KMS-11 (cell line): ENCODE data around the gene OTOP1.
"Not testable (repeated sequence)": the region's sequence is repeated elsewhere in the genome, so short reads cannot be mapped to it uniquely, and the experiment has no call there.

ENCODE experiments used
- H2AFZ ChIP-seq: fragments of 200-600 bp; sonication (generic); 2 replicates; pipeline ENCODE4 v1.6.1; 2016; ENCODE audit warnings: antibody characterized with exemption, mixed run types, low read depth
- H3K27ac ChIP-seq: fragments of 200-600 bp; sonication (generic); 2 replicates; pipeline ENCODE4 v1.6.1; 2016; ENCODE audit warnings: mild to moderate bottlenecking, mixed run types
- H3K27me3 ChIP-seq: fragments of 200-600 bp; sonication (generic); 2 replicates; pipeline ENCODE4 v1.6.1; 2017; ENCODE audit warnings: mild to moderate bottlenecking, low read depth, mixed run types, moderate library complexity; ENCODE audit not compliant: insufficient read depth
- H3K36me3 ChIP-seq: fragments of 200-600 bp; sonication (generic); 2 replicates; pipeline ENCODE4 v1.6.1; 2017; ENCODE audit warnings: mild to moderate bottlenecking, mixed run types; ENCODE audit not compliant: insufficient read depth
- H3K4me1 ChIP-seq: fragments of 200-600 bp; sonication (generic); 2 replicates; pipeline ENCODE4 v1.6.1; 2016; ENCODE audit warnings: mild to moderate bottlenecking, low read depth, mixed run types; ENCODE audit not compliant: poor library complexity, severe bottlenecking
- H3K4me2 ChIP-seq: fragments of 200-600 bp; sonication (generic); 2 replicates; pipeline ENCODE4 v1.7.0; 2016; ENCODE audit warnings: mild to moderate bottlenecking, mixed run types
- H3K4me3 ChIP-seq: fragments of 200-600 bp; sonication (generic); IDR thresholded peaks from 2 replicates; pipeline ENCODE4 v1.6.1; 2017; ENCODE audit warnings: low read depth, low read length, mixed read lengths; ENCODE audit not compliant: insufficient read depth
- H3K79me2 ChIP-seq: fragments of 200-600 bp; sonication (generic); 2 replicates; pipeline ENCODE4 v1.6.1; 2016; ENCODE audit warnings: low read depth, mixed run types; ENCODE audit not compliant: insufficient read depth
- H3K9ac ChIP-seq: fragments of 200-600 bp; sonication (generic); 2 replicates; pipeline ENCODE4 v1.6.1; 2016; ENCODE audit warnings: mild to moderate bottlenecking, mixed run types
- H4K20me1 ChIP-seq: fragments of 200-600 bp; sonication (generic); 2 replicates; pipeline ENCODE4 v1.6.1; 2016; ENCODE audit warnings: mild to moderate bottlenecking, mixed run types; ENCODE audit not compliant: insufficient read depth
- TF ChIP-seq, protein P1 (sequence below): fragments of 200-600 bp; sonication (generic); conservative IDR thresholded peaks from 2 replicates; pipeline ENCODE4 v1.6.1; 2017; ENCODE audit warnings: low read depth, mild to moderate bottlenecking, antibody characterized with exemption, low read length, moderate library complexity, mixed read lengths

OTOP1 gene

DNA sequence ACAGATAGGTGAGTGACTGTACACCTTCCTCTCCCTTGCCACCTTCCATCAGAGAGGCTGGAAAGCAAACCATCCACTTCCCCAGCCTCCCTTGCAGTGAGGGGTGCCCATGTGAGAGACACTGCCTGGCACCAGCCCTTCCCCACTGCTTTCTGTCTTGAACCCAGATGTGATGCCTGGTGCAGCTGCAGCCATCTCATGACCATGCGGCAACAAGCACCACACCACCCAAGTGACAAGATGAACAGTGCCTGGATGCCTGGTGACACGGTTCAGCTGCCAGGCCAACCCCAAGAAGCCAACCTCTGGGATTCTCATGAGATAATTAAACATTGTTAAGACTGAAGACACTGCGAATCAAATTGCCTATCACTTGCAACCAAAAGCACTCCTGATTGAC lies 31.4 kb downstream of the OTOP1 start:
- Histone ChIP-seq H2AFZ (no peak overlapping the region), H3K79me2 (no peaks in the 10 kb centered on the region), H3K4me2 (no peak overlapping the region), H4K20me1 (no peaks in the 10 kb centered on the region), H3K36me3 (no peaks in the 10 kb centered on the region), H3K9ac (no peak overlapping the region), H3K27me3 (no peaks in the 10 kb centered on the region), H3K4me3 (no peak overlapping the region), H3K27ac (no peak overlapping the region), H3K4me1 (no peaks in the 10 kb centered on the region)
- TF ChIP-seq, protein P1, sequence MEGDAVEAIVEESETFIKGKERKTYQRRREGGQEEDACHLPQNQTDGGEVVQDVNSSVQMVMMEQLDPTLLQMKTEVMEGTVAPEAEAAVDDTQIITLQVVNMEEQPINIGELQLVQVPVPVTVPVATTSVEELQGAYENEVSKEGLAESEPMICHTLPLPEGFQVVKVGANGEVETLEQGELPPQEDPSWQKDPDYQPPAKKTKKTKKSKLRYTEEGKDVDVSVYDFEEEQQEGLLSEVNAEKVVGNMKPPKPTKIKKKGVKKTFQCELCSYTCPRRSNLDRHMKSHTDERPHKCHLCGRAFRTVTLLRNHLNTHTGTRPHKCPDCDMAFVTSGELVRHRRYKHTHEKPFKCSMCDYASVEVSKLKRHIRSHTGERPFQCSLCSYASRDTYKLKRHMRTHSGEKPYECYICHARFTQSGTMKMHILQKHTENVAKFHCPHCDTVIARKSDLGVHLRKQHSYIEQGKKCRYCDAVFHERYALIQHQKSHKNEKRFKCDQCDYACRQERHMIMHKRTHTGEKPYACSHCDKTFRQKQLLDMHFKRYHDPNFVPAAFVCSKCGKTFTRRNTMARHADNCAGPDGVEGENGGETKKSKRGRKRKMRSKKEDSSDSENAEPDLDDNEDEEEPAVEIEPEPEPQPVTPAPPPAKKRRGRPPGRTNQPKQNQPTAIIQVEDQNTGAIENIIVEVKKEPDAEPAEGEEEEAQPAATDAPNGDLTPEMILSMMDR: no peak

DNA sequence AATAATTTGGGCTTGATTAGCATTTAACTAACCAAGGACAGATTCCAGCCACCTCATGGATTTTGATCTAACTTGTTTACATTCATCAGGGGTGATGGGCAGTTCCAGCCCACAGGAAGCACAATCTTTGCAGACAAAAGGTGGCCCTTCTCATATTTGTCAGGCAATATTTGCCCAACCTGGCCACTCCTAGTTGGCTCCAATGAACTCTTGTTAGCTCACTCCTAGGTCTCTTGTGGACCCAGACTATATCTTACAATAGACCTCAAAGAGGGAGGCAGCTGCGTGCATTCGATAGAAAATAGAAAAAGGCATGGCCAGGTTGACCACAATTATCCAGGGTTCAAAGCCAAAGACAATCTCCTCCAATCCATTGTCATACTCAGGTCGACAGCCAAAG lies 38.2 kb downstream of the OTOP1 start:
- H3K79me2 ChIP-seq, H2AFZ ChIP-seq, H3K4me2 ChIP-seq, H3K4me3 ChIP-seq, H3K36me3 ChIP-seq, H4K20me1 ChIP-seq, H3K27ac ChIP-seq, H3K27me3 ChIP-seq, H3K9ac ChIP-seq, H3K4me1 ChIP-seq: not testable (repeated sequence)

DNA sequence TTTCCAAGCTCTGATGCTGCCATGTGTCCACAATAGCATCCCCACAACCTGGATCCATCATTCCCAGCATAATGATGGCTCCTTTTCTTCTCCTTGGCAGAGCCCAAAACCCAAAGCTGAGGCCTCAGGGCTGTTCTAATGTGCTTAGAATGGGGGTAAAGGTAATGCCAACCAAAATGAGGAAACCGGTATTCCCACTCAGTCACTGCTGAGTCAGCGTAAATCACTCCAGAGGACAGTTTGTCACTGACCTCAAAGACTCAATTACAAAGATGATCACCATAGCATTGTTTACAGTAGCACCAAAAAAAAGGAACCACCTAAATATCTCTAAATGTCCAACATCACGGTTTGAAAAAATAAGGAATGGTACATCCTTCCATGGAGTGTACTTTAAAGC lies 41.2 kb downstream of the OTOP1 start:
- H3K4me2 ChIP-seq: no peak overlapping the region
- H2AFZ ChIP-seq: no peak overlapping the region
- no peaks in the 10 kb centered on the region for H3K36me3 ChIP-seq
- H3K4me1 ChIP-seq: no peaks in the 10 kb centered on the region
- H4K20me1 ChIP-seq: no peaks in the 10 kb centered on the region
- TF ChIP-seq, protein P1: no peak
- H3K4me3 ChIP-seq: no peak overlapping the region
- H3K79me2 ChIP-seq: no peaks in the 10 kb centered on the region
- no peak overlapping the region for H3K9ac ChIP-seq
- H3K27me3 ChIP-seq: no peaks in the 10 kb centered on the region
- H3K27ac ChIP-seq: no peak overlapping the region

DNA sequence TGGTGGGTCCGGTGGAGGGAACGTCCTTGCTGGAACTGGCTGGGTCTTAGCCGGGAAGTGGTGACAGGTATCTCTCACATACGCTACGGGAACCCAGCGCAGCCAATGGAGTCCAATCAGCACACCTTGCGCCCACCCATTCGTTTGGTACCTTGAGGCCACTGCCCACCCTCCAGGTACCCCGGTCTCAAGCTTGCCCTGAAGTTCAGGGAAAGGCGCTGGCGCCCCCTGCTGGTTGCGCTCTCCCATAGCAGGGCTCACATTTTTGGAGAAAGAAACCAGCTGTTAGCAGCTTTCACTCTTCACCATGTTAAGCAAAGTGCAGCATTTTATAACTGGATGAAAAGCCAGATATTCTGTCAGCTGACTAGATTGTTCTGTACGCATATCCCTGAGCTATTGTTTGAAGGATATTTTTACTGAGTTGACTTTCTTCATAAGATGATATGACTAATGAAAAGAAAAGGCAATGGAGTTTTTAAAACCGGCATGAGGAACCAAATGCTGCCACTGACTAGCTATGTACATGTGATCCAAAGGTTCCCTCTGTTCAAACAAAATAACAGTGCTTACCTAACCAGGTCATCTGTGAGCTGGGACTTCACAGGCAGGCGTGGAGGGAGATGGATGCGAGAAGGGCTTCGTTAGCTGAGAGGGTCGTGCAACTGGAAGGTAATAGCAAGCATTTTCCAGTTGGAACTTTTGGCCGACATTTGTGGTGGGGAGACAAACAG lies 43.7 kb downstream of the OTOP1 start:
- H2AFZ ChIP-seq: no peak overlapping the region
- H3K4me2 ChIP-seq: no peak overlapping the region
- H3K27me3 ChIP-seq: no peaks in the 10 kb centered on the region
- H4K20me1 ChIP-seq: no peaks in the 10 kb centered on the region
- no peak overlapping the region for H3K9ac ChIP-seq
- TF ChIP-seq, protein P1: peak; percentile 56
- no peak overlapping the region for H3K27ac ChIP-seq
- no peaks in the 10 kb centered on the region for H3K36me3 ChIP-seq
- no peaks in the 10 kb centered on the region for H3K4me1 ChIP-seq
- H3K4me3 ChIP-seq: no peak overlapping the region
- no peaks in the 10 kb centered on the region for H3K79me2 ChIP-seq

DNA sequence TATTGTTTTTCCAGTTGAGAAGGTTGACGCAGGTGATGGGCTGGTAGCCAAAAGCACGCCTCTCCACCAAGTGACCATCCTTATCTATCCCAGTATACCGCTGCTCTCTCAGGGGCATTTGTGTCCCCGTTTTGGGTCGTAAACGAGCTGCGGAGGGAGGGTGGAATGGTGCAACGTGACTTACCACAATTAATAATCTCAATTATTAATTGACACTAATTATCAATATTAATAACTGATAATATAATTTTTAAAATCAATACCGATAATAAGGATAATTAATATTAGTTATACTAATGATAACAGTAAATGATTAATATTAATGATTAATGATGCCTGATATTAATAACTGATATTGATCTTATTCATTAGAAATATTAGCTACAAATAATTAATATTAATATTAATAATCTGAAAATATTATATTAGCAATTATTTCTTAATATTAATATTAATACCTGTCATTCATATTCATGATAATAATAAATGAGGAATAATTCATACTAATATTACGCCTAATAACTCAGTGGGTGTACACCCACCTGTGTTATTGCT lies 56.1 kb downstream of the OTOP1 start:
- H3K4me2 ChIP-seq: no peak overlapping the region
- TF ChIP-seq, protein P1: no peak
- H3K36me3 ChIP-seq: no peaks in the 10 kb centered on the region
- H3K9ac ChIP-seq: no peak overlapping the region
- no peaks in the 10 kb centered on the region for H3K4me1 ChIP-seq
- no peak overlapping the region for H3K4me3 ChIP-seq
- no peaks in the 10 kb centered on the region for H4K20me1 ChIP-seq
- no peak overlapping the region for H3K27ac ChIP-seq
- no peaks in the 10 kb centered on the region for H3K79me2 ChIP-seq
- H2AFZ ChIP-seq: no peak overlapping the region
- H3K27me3 ChIP-seq: no peaks in the 10 kb centered on the region

DNA sequence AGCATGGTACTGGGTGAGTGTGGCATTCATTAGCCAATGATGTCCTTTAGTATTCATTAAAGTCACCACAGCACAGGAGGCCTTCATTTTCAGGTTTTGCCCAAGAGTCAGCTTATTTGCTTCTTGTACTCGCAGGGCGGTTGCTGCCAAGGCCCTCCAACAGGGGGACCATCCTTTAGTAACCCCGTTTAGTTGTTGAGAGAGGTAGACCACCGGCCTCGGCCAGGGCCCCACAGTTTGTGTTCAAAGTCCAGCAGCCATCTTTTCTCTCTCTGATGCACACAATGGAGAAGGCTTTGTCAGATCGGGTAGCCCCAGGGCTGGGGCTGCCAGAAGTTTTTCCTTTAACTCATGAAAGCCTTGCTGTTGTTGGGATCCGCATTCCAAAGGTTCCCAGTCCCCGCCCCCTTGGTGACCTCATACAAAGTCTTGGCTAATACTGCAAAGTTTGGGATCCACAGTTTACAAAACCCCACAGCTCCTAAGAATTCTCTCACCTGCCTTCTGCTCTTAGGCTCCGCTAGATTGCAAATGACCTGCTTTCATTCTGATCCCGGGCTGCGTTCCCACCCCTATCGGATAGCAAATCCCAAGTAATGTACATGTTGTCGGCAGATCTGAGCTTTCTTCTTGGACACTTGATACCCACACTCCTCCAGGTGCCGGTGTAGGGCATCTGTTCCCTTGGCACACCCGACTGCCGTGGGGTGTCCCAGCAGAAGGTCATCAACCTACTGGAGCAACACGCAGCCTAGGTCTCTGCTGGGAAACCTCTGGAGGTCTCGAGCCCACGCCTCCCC lies 58.5 kb downstream of the OTOP1 start:
- not testable (repeated sequence) for H3K27me3 ChIP-seq, H3K4me2 ChIP-seq, H3K36me3 ChIP-seq, H3K79me2 ChIP-seq, H3K9ac ChIP-seq, H3K27ac ChIP-seq, H2AFZ ChIP-seq, H4K20me1 ChIP-seq, H3K4me3 ChIP-seq, H3K4me1 ChIP-seq

DNA sequence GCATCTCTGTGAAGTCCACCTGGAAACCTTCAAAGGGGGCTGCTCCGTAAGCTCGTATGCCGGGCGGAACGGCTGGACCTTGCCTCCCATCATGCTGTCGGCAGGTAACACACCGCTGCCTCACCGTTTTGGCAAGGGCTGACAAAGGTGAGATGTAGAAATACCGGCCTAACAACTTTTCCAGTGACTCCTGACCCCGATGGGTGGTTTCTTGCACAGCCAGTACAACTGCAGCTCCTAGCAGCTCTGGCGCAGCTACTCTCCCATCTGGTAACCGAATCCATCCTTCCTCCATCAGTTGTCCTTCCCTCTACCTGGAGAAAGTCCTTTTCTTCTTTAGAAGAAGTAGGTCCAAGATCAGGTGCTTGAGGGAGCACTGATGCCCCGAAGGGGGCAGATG lies 59.7 kb downstream of the OTOP1 start:
- H3K4me2 ChIP-seq, H3K4me1 ChIP-seq, H4K20me1 ChIP-seq, H2AFZ ChIP-seq, H3K9ac ChIP-seq, H3K36me3 ChIP-seq, H3K4me3 ChIP-seq, H3K27me3 ChIP-seq, H3K27ac ChIP-seq, H3K79me2 ChIP-seq: not testable (repeated sequence)
